Measurements from ENCODE around the gene ACRBP. TPM values are rescaled to one million over a fixed set of nuclear protein-coding genes. Genes with fewer than 3 reads are reported as not detected.

The ACRBP gene
- total RNA-seq, 2 donors from 2014 or later = 5.1 to 9.1 TPM

GRCh38 chr12:6662906-6663742 lies 15.9 kb upstream of the ACRBP start, which contains the start of gene ING4:
TSS of gene ING4 (minus strand) at chr12:6663119. CDS start at chr12:6663101, 18 bp downstream.
- Histone ChIP-seq H3K27ac (peak within 1 kb of the TSS; percentile 74 to 76), H3K9me3 (no peaks in the 10 kb centered on the region), H3K36me3 (peaks cover 10% of the 10 kb centered on the region), H3K27me3 (replicated peaks; ENCODE audit: insufficient read depth) (no peaks in the 10 kb centered on the region), H3K4me1 (ENCODE audit: control insufficient read depth in 1 of 2, low read depth in 2 of 2) (peaks cover 8 to 15% of the 10 kb centered on the region in 2 donors), H3K4me3 (peak within 1 kb of the TSS; percentile 91)
- DNase-seq (ENCODE audit: low spot score) = peak; percentile 97
- TF ChIP-seq CTCF (IDR thresholded peaks at IDR 0.05) = no peak
- ATAC-seq (ENCODE audit: insufficient number of reproducible peaks, low FRiP score, low read depth) = peak; percentile 100

- Histone ChIP-seq H3K4me3 (peak overlapping the region; percentile 91), H3K36me3 (peaks cover 9% of the 10 kb centered on the region), H3K4me1 (ENCODE audit: control insufficient read depth in 1 of 2, low read depth in 2 of 2) (peaks cover 8 to 15% of the 10 kb centered on the region in 2 donors), H3K9me3 (no peaks in the 10 kb centered on the region), H3K27ac (peak overlapping the region; percentile 74 to 76), H3K27me3 (replicated peaks; ENCODE audit: insufficient read depth) (no peaks in the 10 kb centered on the region)
- ATAC-seq (ENCODE audit: insufficient number of reproducible peaks, low FRiP score, low read depth) (no peak), DNase-seq (ENCODE audit: low spot score) (no peak)
- TF ChIP-seq CTCF (IDR thresholded peaks at IDR 0.05) = no peak
These were observed 15.3 kb upstream of the ACRBP start for GRCh38 chr12:6662602-6662905.

GRCh38 chr12:6653987-6654386 lies 6.8 kb upstream of the ACRBP start:
- no peaks in the 10 kb centered on the region for H3K27me3 ChIP-seq (replicated peaks; ENCODE audit: insufficient read depth)
- H3K9me3 ChIP-seq = no peaks in the 10 kb centered on the region
- peaks cover 64% of the 10 kb centered on the region for H3K36me3 ChIP-seq
- no peak overlapping the region for H3K4me3 ChIP-seq
- TF ChIP-seq CTCF (IDR thresholded peaks at IDR 0.05) = no peak
- H3K27ac ChIP-seq = no peak overlapping the region
- ATAC-seq (ENCODE audit: insufficient number of reproducible peaks, low FRiP score, low read depth) (no peak), DNase-seq (ENCODE audit: low spot score) (no peak)
- no peaks in the 10 kb centered on the region for H3K4me1 ChIP-seq (ENCODE audit: control insufficient read depth in 1 of 2, low read depth in 2 of 2)

GRCh38 chr12:6653342-6653741 lies 6.1 kb upstream of the ACRBP start:
- Histone ChIP-seq H3K27me3 (replicated peaks; ENCODE audit: insufficient read depth) (no peaks in the 10 kb centered on the region), H3K27ac (no peak overlapping the region), H3K36me3 (peaks cover 64% of the 10 kb centered on the region), H3K4me3 (no peak overlapping the region), H3K4me1 (ENCODE audit: control insufficient read depth in 1 of 2, low read depth in 2 of 2) (no peaks in the 10 kb centered on the region), H3K9me3 (no peaks in the 10 kb centered on the region)
- DNase-seq (ENCODE audit: low spot score) (no peak), ATAC-seq (ENCODE audit: insufficient number of reproducible peaks, low FRiP score, low read depth) (no peak)
- no peak for TF ChIP-seq CTCF (IDR thresholded peaks at IDR 0.05)

GRCh38 chr12:6652391-6652790 lies 5.2 kb upstream of the ACRBP start:
- no peak for DNase-seq (ENCODE audit: low spot score)
- no peak for ATAC-seq (ENCODE audit: insufficient number of reproducible peaks, low FRiP score, low read depth)

More at GRCh38 chr12:6652391-6652790, 5.2 kb upstream of the ACRBP start:
- TF ChIP-seq CTCF (IDR thresholded peaks at IDR 0.05) = no peak
- Histone ChIP-seq H3K27ac (no peak overlapping the region), H3K9me3 (no peaks in the 10 kb centered on the region), H3K4me1 (ENCODE audit: control insufficient read depth in 1 of 2, low read depth in 2 of 2) (no peaks in the 10 kb centered on the region), H3K4me3 (no peak overlapping the region), H3K27me3 (replicated peaks; ENCODE audit: insufficient read depth) (no peaks in the 10 kb centered on the region), H3K36me3 (peaks cover 58% of the 10 kb centered on the region)
